Measurements from ENCODE around the gene S100A2.

S100A2 gene

GRCh38 chr1:153546796-153547559 is 18.7 kb downstream of the S100A2 start:
- 0 out of 2 replicates have a peak, but pooled peaks cover 10% of the 10 kb centered on the region for H3K4me1 ChIP-seq (ENCODE audit: low read length)
- no peak overlapping the region for H3K4me2 ChIP-seq (ENCODE audit: low read depth, low read length)
- no peak overlapping the region for H2AFZ ChIP-seq (ENCODE audit: low read length)
- TF ChIP-seq EZH2phosphoT487 (IDR thresholded peaks at IDR 0.05; ENCODE audit: low read length) (no peak), EZH2 (optimal IDR thresholded peaks at IDR 0.05; ENCODE audit: low read depth, low read length) (no peak), CTCF (IDR thresholded peaks at IDR 0.05; ENCODE audit: low read length) (no peak)
- no peaks in the 10 kb centered on the region for H3F3A ChIP-seq (ENCODE audit: insufficient read depth, low read length)
- H3K27me3 ChIP-seq (replicated peaks; ENCODE audit: insufficient read depth, low read length): no peaks in the 10 kb centered on the region
- H4K20me1 ChIP-seq (ENCODE audit: insufficient read depth, low read length): no peaks in the 10 kb centered on the region
- no peak for DNase-seq
- no peaks in the 10 kb centered on the region for H3K9me3 ChIP-seq (replicated peaks; ENCODE audit: insufficient read depth, low read length)
- H3K9me2 ChIP-seq (replicated peaks; ENCODE audit: insufficient read depth, low read length): no peaks in the 10 kb centered on the region
- H3K79me2 ChIP-seq (ENCODE audit: low read length): no peaks in the 10 kb centered on the region
- no peak overlapping the region for H3K27ac ChIP-seq (ENCODE audit: low read length)
- no peaks in the 10 kb centered on the region for H3K36me3 ChIP-seq (replicated peaks; ENCODE audit: insufficient read depth, low read length)
- no peak overlapping the region for H3K9ac ChIP-seq (ENCODE audit: low read length)
- H3K4me3 ChIP-seq (ENCODE audit: low read length): no peak overlapping the region

DNA sequence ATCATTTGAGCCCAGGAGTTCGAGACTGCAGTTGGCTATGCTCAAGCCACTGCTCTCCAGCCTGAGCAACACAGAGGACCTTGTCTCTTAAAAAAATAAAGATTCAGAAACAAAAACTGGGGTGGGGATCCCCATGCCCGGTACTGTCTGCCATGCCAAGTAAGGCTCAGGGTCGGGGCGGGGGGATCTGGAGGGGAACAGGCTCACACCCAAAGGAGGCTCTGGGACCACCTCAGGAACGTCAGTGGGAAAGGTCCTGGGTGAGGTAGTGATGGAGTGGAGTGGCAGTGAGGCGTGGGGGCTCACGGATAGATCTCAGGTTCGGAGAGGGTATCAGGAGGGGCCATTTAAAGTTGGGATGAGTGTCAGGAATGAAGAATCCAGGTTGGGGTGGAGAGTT is 19.3 kb downstream of the S100A2 start:
- no peak for DNase-seq
- Histone ChIP-seq H3K79me2 (ENCODE audit: low read length) (no peaks in the 10 kb centered on the region), H3K4me1 (ENCODE audit: low read length) (0 out of 2 replicates have a peak, but pooled peaks cover 10% of the 10 kb centered on the region), H3K9me3 (replicated peaks; ENCODE audit: insufficient read depth, low read length) (no peaks in the 10 kb centered on the region), H3F3A (ENCODE audit: insufficient read depth, low read length) (no peaks in the 10 kb centered on the region), H3K4me3 (ENCODE audit: low read length) (no peak overlapping the region), H2AFZ (ENCODE audit: low read length) (no peak overlapping the region), H3K9me2 (replicated peaks; ENCODE audit: insufficient read depth, low read length) (no peaks in the 10 kb centered on the region), H3K27me3 (replicated peaks; ENCODE audit: insufficient read depth, low read length) (no peaks in the 10 kb centered on the region), H3K36me3 (replicated peaks; ENCODE audit: insufficient read depth, low read length) (no peaks in the 10 kb centered on the region), H3K27ac (ENCODE audit: low read length) (no peak overlapping the region), H3K4me2 (ENCODE audit: low read depth, low read length) (no peak overlapping the region), H3K9ac (ENCODE audit: low read length) (no peak overlapping the region), H4K20me1 (ENCODE audit: insufficient read depth, low read length) (no peaks in the 10 kb centered on the region)
- TF ChIP-seq CTCF (IDR thresholded peaks at IDR 0.05; ENCODE audit: low read length): no peak
- TF ChIP-seq EZH2 (optimal IDR thresholded peaks at IDR 0.05; ENCODE audit: low read depth, low read length): no peak
- TF ChIP-seq EZH2phosphoT487 (IDR thresholded peaks at IDR 0.05; ENCODE audit: low read length): no peak

GRCh38 chr1:153545067-153546055 is 20.3 kb downstream of the S100A2 start, which contains the start of gene S100A4:
Gene S100A4, minus strand, starts transcription at chr1:153545806. Its CDS starts 1,012 bp downstream, at chr1:153544794.
- Histone ChIP-seq H3K9me2 (replicated peaks; ENCODE audit: insufficient read depth, low read length) (no peaks in the 10 kb centered on the region), H3K4me2 (ENCODE audit: low read depth, low read length) (no peak within 1 kb of the TSS), H3K36me3 (replicated peaks; ENCODE audit: insufficient read depth, low read length) (no peaks in the 10 kb centered on the region), H2AFZ (ENCODE audit: low read length) (peak within 1 kb of the TSS; percentile 14; the same call in 1 of the 2 replicates), H3K27ac (ENCODE audit: low read length) (no peak within 1 kb of the TSS), H3K4me1 (ENCODE audit: low read length) (0 out of 2 replicates have a peak, but pooled peaks cover 10% of the 10 kb centered on the region), H3K9ac (ENCODE audit: low read length) (no peak within 1 kb of the TSS), H3K9me3 (replicated peaks; ENCODE audit: insufficient read depth, low read length) (no peaks in the 10 kb centered on the region), H4K20me1 (ENCODE audit: insufficient read depth, low read length) (no peaks in the 10 kb centered on the region), H3F3A (ENCODE audit: insufficient read depth, low read length) (no peaks in the 10 kb centered on the region), H3K27me3 (replicated peaks; ENCODE audit: insufficient read depth, low read length) (no peaks in the 10 kb centered on the region), H3K4me3 (ENCODE audit: low read length) (no peak within 1 kb of the TSS), H3K79me2 (ENCODE audit: low read length) (no peaks in the 10 kb centered on the region)
- TF ChIP-seq EZH2phosphoT487 (IDR thresholded peaks at IDR 0.05; ENCODE audit: low read length) (no peak), CTCF (IDR thresholded peaks at IDR 0.05; ENCODE audit: low read length) (no peak), EZH2 (optimal IDR thresholded peaks at IDR 0.05; ENCODE audit: low read depth, low read length) (no peak)
- DNase-seq: peak; percentile 67

All from MM.1S (cell line).